ENCODE data around the gene APLP2.

DNA sequence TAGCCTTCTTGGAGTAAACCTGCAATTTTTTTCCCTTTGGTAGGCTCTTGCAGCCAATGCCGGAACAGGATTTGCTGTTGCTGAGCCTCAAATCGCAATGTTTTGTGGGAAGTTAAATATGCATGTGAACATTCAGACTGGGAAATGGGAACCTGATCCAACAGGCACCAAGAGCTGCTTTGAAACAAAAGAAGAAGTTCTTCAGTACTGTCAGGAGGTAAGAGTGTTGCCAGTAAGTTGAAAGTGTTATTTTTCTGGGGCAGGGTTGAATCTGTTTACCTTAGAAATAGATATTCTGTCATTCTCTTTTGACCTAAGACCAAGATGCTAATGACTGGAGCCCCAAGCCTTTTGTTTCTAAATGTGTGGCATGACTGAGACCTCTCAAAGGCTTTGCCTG lies 39.7 kb downstream of the APLP2 start:
- TF ChIP-seq, protein P1, sequence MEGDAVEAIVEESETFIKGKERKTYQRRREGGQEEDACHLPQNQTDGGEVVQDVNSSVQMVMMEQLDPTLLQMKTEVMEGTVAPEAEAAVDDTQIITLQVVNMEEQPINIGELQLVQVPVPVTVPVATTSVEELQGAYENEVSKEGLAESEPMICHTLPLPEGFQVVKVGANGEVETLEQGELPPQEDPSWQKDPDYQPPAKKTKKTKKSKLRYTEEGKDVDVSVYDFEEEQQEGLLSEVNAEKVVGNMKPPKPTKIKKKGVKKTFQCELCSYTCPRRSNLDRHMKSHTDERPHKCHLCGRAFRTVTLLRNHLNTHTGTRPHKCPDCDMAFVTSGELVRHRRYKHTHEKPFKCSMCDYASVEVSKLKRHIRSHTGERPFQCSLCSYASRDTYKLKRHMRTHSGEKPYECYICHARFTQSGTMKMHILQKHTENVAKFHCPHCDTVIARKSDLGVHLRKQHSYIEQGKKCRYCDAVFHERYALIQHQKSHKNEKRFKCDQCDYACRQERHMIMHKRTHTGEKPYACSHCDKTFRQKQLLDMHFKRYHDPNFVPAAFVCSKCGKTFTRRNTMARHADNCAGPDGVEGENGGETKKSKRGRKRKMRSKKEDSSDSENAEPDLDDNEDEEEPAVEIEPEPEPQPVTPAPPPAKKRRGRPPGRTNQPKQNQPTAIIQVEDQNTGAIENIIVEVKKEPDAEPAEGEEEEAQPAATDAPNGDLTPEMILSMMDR (conservative IDR thresholded peaks at IDR 0.05), result no peak
- TF ChIP-seq ZFX (IDR thresholded peaks at IDR 0.05), result no peak

All from C4-2B (cell line).